WTC11 (cell line): ENCODE data around the gene CAMTA1. TPM values are rescaled to one million over a fixed set of nuclear protein-coding genes. Genes with fewer than 3 reads are reported as not detected.

Source experiments
- ATAC-seq: fragments of 200-7000 bp; cut with Tn5 transposase; 2 replicates; pipeline ENCODE4 v1.10.0; 2021; ENCODE audit warnings: mild to moderate bottlenecking, moderate library complexity
- CTCF ChIA-PET: fragments of 300-600 bp; sonication (Branson Sonifier 250); formaldehyde crosslinking; loops from one replicate; lab custom pipeline; 2021; ENCODE audit warnings: antibody characterized with exemption; lab: Charles Lee
- POLR2A ChIA-PET: fragments of 350-600 bp; sonication (Branson Sonifier 250); formaldehyde crosslinking; loops from one replicate; lab custom pipeline; 2021; ENCODE audit warnings: antibody characterized with exemption; lab: Charles Lee
- DNase-seq: peaks from one replicate; pipeline ENCODE4 v3.0.0; 2021; ENCODE audit warnings: low spot score
- H3K27ac Mint-ChIP-seq: 2 replicates; pipeline ENCODE4 v1.8.0; 2021; ENCODE audit warnings: mixed read lengths
- H3K27me3 Mint-ChIP-seq: 2 replicates; pipeline ENCODE4 v1.8.0; 2021; ENCODE audit warnings: low read depth, mild to moderate bottlenecking, moderate library complexity, mixed read lengths
- H3K36me3 Mint-ChIP-seq: 2 replicates; pipeline ENCODE4 v1.8.0; 2021; ENCODE audit warnings: mixed read lengths
- H3K4me1 Mint-ChIP-seq: 2 replicates; pipeline ENCODE4 v1.8.0; 2022; ENCODE audit warnings: mixed read lengths
- H3K4me3 Mint-ChIP-seq: 2 replicates; pipeline ENCODE4 v1.8.0; 2021; ENCODE audit warnings: mild to moderate bottlenecking, moderate library complexity, mixed read lengths
- H3K9me3 Mint-ChIP-seq: 2 replicates; pipeline ENCODE4 v1.8.0; 2021; ENCODE audit warnings: mixed read lengths
- AR ChIP-seq: fragments of 250-450 bp; sonication (Bioruptor Pico); IDR thresholded peaks from 2 replicates; pipeline ENCODE4 v1.9.0; 2021; ENCODE audit warnings: mild to moderate bottlenecking
- ARID4B ChIP-seq: sonication (generic); formaldehyde crosslinking; IDR thresholded peaks from 2 replicates; pipeline ENCODE4 v1.8.0; 2023; ENCODE audit warnings: missing genetic modification reagents, mild to moderate bottlenecking, borderline replicate concordance
- CDX4 ChIP-seq: fragments of 250-450 bp; sonication (Bioruptor Pico); IDR thresholded peaks from 2 replicates; pipeline ENCODE4 v1.9.0; 2021; ENCODE audit warnings: moderate library complexity, mild to moderate bottlenecking, inconsistent platforms, borderline replicate concordance
- CREB1 ChIP-seq: sonication (generic); formaldehyde crosslinking; IDR thresholded peaks from 2 replicates; pipeline ENCODE4 v1.8.0; 2023; ENCODE audit warnings: mild to moderate bottlenecking, missing genetic modification reagents
- E2F5 ChIP-seq: sonication (generic); formaldehyde crosslinking; IDR thresholded peaks from 2 replicates; pipeline ENCODE4 v1.8.1; 2022; ENCODE audit warnings: mild to moderate bottlenecking, moderate library complexity, missing genetic modification reagents
- ERG ChIP-seq: fragments of 250-450 bp; sonication (Bioruptor Pico); IDR thresholded peaks from 2 replicates; pipeline ENCODE4 v1.8.0; 2021; ENCODE audit warnings: mild to moderate bottlenecking
- ESRRA ChIP-seq: sonication (generic); formaldehyde crosslinking; IDR thresholded peaks from 2 replicates; pipeline ENCODE4 v1.8.1; 2022; ENCODE audit warnings: mild to moderate bottlenecking, missing genetic modification reagents, borderline replicate concordance
- PRDM15 ChIP-seq: sonication (generic); formaldehyde crosslinking; IDR thresholded peaks from 2 replicates; pipeline ENCODE4 v1.8.0; 2022; ENCODE audit warnings: missing genetic modification reagents
- PRRX2 ChIP-seq: fragments of 250-450 bp; sonication (Bioruptor Pico); IDR thresholded peaks from 2 replicates; pipeline ENCODE4 v1.8.0; 2021; ENCODE audit warnings: mild to moderate bottlenecking
- RORB ChIP-seq: fragments of 250-450 bp; sonication (Bioruptor Pico); IDR thresholded peaks from 2 replicates; pipeline ENCODE4 v1.9.0; 2021; ENCODE audit warnings: mild to moderate bottlenecking
- TCF7 ChIP-seq: sonication (generic); formaldehyde crosslinking; IDR thresholded peaks from 2 replicates; pipeline ENCODE4 v1.8.0; 2022; ENCODE audit warnings: mild to moderate bottlenecking, low read depth, missing genetic modification reagents, moderate library complexity
- TEAD4 ChIP-seq: sonication (generic); formaldehyde crosslinking; IDR thresholded peaks from 2 replicates; pipeline ENCODE4 v1.8.0; 2022; ENCODE audit warnings: mild to moderate bottlenecking, missing genetic modification reagents
- USF1 ChIP-seq: sonication (generic); formaldehyde crosslinking; IDR thresholded peaks from 2 replicates; pipeline ENCODE4 v1.8.0; 2022; ENCODE audit warnings: mild to moderate bottlenecking, missing genetic modification reagents
- ZNF219 ChIP-seq: sonication (generic); formaldehyde crosslinking; IDR thresholded peaks from 2 replicates; pipeline ENCODE4 v1.8.0; 2023; ENCODE audit warnings: missing genetic modification reagents, mild to moderate bottlenecking, borderline replicate concordance
- ZNF416 ChIP-seq: fragments of 250-450 bp; sonication (Bioruptor Pico); IDR thresholded peaks from 2 replicates; pipeline ENCODE4 v1.9.0; 2021; ENCODE audit warnings: mild to moderate bottlenecking, inconsistent platforms
- ZNF512 ChIP-seq: sonication (generic); formaldehyde crosslinking; IDR thresholded peaks from 2 replicates; pipeline ENCODE4 v1.8.1; 2022; ENCODE audit warnings: missing genetic modification reagents, borderline replicate concordance
- ZSCAN18 ChIP-seq: fragments of 250-450 bp; sonication (Bioruptor Pico); IDR thresholded peaks from 2 replicates; pipeline ENCODE4 v2.1.2; 2022; ENCODE audit warnings: mild to moderate bottlenecking, moderate library complexity
- total RNA-seq: library from RNA; stranded (reverse); gene quantifications from 3 replicates; pipeline ENCODE4 v1.2.3, GENCODE V29; 2021

The CAMTA1 gene
- total RNA-seq, 1 experiment from 2014 or later = 86.4 TPM

- TF ChIP-seq ZNF219 (CRISPR knock-in tag) = peak; percentile 88; the same call in 1 of the 2 replicates
- TF ChIP-seq CREB1 (CRISPR knock-in tag) = no peak
- no peak for TF ChIP-seq ARID4B (CRISPR knock-in tag)
- no peak for TF ChIP-seq ESRRA
- peak; percentile 28; the same call in 1 of the 2 replicates for TF ChIP-seq ZNF416 (CRISPR knock-in tag)
- TF ChIP-seq RORB (CRISPR knock-in tag) = no peak
- TF ChIP-seq AR (CRISPR knock-in tag) = no peak
- TF ChIP-seq ERG (CRISPR knock-in tag) = no peak
- TF ChIP-seq TEAD4 (CRISPR knock-in tag) = no peak
- no peak for TF ChIP-seq PRDM15 (CRISPR knock-in tag)
These were observed 920.0 kb downstream of the CAMTA1 start (continued) for GRCh38 chr1:7705048-7705907.

- Mint-ChIP-seq H3K36me3 (no peaks in the 10 kb centered on the region), H3K9me3 (no peaks in the 10 kb centered on the region), H3K27me3 (peaks cover 51% of the 10 kb centered on the region), H3K27ac (peak overlapping the region; percentile 74; the same call in 1 of the 2 replicates), H3K4me1 (peaks cover 16% of the 10 kb centered on the region), H3K4me3 (peak overlapping the region; percentile 58)
- ChIA-PET CTCF (interaction anchor here (2.0 to 4.9 kb wide), 4 partner anchors 25 to 47 kb away, joined by 7 to 84 read pairs (median 26); no protein-coding TSS in a partner anchor), POLR2A (no interaction called here)
- ATAC-seq (no peak), DNase-seq (no peak)
- TF ChIP-seq E2F5 (CRISPR knock-in tag) (no peak), USF1 (CRISPR knock-in tag) (no peak), ZSCAN18 (CRISPR knock-in tag) (no peak), TCF7 (CRISPR knock-in tag) (no peak), ZNF512 (no peak), CDX4 (no peak), PRRX2 (CRISPR knock-in tag) (no peak)
These were observed 920.6 kb downstream of the CAMTA1 start for GRCh38 chr1:7705908-7706216.
